Measurements from ENCODE around the gene CCAR1.
A peak's percentile ranks its signal among the peaks of the same experiment; 100 is the strongest.

The CCAR1 gene

DNA sequence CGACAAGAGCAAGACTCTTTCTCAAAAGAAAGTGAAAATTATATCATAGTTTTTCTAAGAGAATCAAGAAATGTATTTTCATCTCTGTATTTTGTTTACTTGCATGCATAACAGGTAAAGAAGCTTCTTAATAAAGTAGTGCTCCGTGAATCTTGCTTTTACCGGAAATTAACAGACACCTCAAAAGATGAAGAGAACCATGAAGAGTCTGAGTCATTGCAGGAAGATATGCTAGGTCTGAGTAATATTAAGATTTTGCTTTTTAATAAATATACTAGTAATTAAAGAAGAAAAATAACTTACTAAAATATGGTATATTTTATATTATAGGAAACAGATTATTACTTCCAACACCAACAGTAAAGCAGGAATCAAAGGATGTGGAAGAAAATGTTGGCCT is 66.8 kb downstream of the CCAR1 start:
- TF ChIP-seq FOXA1 (IDR thresholded peaks at IDR 0.05), result no peak
- no peak for TF ChIP-seq ZNF384 (IDR thresholded peaks at IDR 0.05)
- no peak for TF ChIP-seq NFRKB (IDR thresholded peaks at IDR 0.05)
- TF ChIP-seq, protein P1, sequence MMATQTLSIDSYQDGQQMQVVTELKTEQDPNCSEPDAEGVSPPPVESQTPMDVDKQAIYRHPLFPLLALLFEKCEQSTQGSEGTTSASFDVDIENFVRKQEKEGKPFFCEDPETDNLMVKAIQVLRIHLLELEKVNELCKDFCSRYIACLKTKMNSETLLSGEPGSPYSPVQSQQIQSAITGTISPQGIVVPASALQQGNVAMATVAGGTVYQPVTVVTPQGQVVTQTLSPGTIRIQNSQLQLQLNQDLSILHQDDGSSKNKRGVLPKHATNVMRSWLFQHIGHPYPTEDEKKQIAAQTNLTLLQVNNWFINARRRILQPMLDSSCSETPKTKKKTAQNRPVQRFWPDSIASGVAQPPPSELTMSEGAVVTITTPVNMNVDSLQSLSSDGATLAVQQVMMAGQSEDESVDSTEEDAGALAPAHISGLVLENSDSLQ (IDR thresholded peaks at IDR 0.05), result no peak
- TF ChIP-seq ELF4 (IDR thresholded peaks at IDR 0.05), result no peak
- TF ChIP-seq TARDBP (IDR thresholded peaks at IDR 0.05), result no peak
- no peak for TF ChIP-seq LEF1 (IDR thresholded peaks at IDR 0.05; ENCODE audit: borderline replicate concordance)
- TF ChIP-seq SUZ12 (IDR thresholded peaks at IDR 0.05), result no peak
- no peak for TF ChIP-seq FOXM1 (IDR thresholded peaks at IDR 0.05; ENCODE audit: borderline replicate concordance)
- no peak for TF ChIP-seq SP1 (IDR thresholded peaks at IDR 0.05)
- no peak for TF ChIP-seq FOXK2 (IDR thresholded peaks at IDR 0.05)
- TF ChIP-seq BHLHE40 (IDR thresholded peaks at IDR 0.05; ENCODE audit: borderline replicate concordance), result no peak
- TF ChIP-seq L3MBTL2 (conservative IDR thresholded peaks at IDR 0.05), result no peak
- no peak for TF ChIP-seq ARNT (IDR thresholded peaks at IDR 0.05)
- no peak for TF ChIP-seq HDGF (IDR thresholded peaks at IDR 0.05; ENCODE audit: borderline replicate concordance)
- ChIA-PET CTCF (interaction anchor here (1.1 kb wide), 1 partner anchor 110 kb away, joined by 4 read pairs; no protein-coding TSS in a partner anchor), POLR2A (interaction anchor here (1.2 to 1.3 kb wide), 2 partner anchors 17 to 113 kb away, joined by 3 read pairs; no protein-coding TSS in a partner anchor)
- DNase-seq (ENCODE audit: extremely low spot score), result no peak

GRCh38 chr10:68790476-68790875 is 69.4 kb downstream of the CCAR1 start:
- DNase-seq (ENCODE audit: extremely low spot score), result no peak
- ChIA-PET CTCF (no interaction called here), POLR2A (no interaction called here)
- TF ChIP-seq FOXK2 (IDR thresholded peaks at IDR 0.05) (no peak), TARDBP (IDR thresholded peaks at IDR 0.05) (no peak), SP1 (IDR thresholded peaks at IDR 0.05) (no peak), CTBP1 (IDR thresholded peaks at IDR 0.05; ENCODE audit: borderline replicate concordance) (no peak), LEF1 (IDR thresholded peaks at IDR 0.05; ENCODE audit: borderline replicate concordance) (no peak), L3MBTL2 (conservative IDR thresholded peaks at IDR 0.05) (no peak), ELF4 (IDR thresholded peaks at IDR 0.05) (no peak), BHLHE40 (IDR thresholded peaks at IDR 0.05; ENCODE audit: borderline replicate concordance) (no peak), ARNT (IDR thresholded peaks at IDR 0.05) (no peak), SUZ12 (IDR thresholded peaks at IDR 0.05) (no peak), FOXM1 (IDR thresholded peaks at IDR 0.05; ENCODE audit: borderline replicate concordance) (no peak), FOXA1 (IDR thresholded peaks at IDR 0.05) (no peak), NFRKB (IDR thresholded peaks at IDR 0.05) (no peak), HDGF (IDR thresholded peaks at IDR 0.05; ENCODE audit: borderline replicate concordance) (no peak), ZNF384 (IDR thresholded peaks at IDR 0.05) (no peak)
- TF ChIP-seq, protein P1 (IDR thresholded peaks at IDR 0.05), result no peak

DNA sequence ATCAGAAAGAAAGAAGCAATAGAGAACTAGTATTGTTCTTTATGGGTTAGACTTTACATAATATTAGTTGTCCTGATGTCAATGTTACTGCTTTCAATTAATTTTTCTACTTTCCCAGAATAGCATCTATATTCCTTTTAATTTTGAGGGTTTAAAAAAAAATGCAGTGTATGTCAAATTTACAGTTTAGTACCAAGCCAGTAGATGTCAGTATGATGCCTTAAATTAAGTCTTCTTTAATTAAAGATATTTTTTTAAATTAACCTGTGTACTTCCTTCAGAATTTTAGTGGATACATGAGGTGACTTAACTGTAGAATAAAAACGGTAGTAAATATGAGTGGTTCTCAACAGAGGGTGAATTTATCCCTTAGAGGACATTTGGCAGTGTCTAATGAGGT is 71.1 kb downstream of the CCAR1 start:
- ChIA-PET POLR2A (no interaction called here), CTCF (interaction anchor here (0.7 kb wide), 1 partner anchor 36 kb away, joined by 4 read pairs; no protein-coding TSS in a partner anchor)
- DNase-seq (ENCODE audit: extremely low spot score), result no peak
- TF ChIP-seq ZNF384 (IDR thresholded peaks at IDR 0.05) (0 out of 2 replicates have a peak, but pooled peaks have one; percentile 40), LEF1 (IDR thresholded peaks at IDR 0.05; ENCODE audit: borderline replicate concordance) (no peak)

- POLR2A ChIA-PET, result interaction anchor here (1.1 kb wide), 1 partner anchor 11 kb away, joined by 3 read pairs; no protein-coding TSS in a partner anchor
- no peak for DNase-seq (ENCODE audit: extremely low spot score)
- TF ChIP-seq ARNT (IDR thresholded peaks at IDR 0.05), result no peak
- no peak for TF ChIP-seq ELF4 (IDR thresholded peaks at IDR 0.05)
- no peak for TF ChIP-seq SUZ12 (IDR thresholded peaks at IDR 0.05)
- TF ChIP-seq CTBP1 (IDR thresholded peaks at IDR 0.05; ENCODE audit: borderline replicate concordance), result no peak
- no peak for TF ChIP-seq ZNF384 (IDR thresholded peaks at IDR 0.05)
- no peak for TF ChIP-seq FOXM1 (IDR thresholded peaks at IDR 0.05; ENCODE audit: borderline replicate concordance)
- no peak for TF ChIP-seq NFRKB (IDR thresholded peaks at IDR 0.05)
- no peak for TF ChIP-seq SP1 (IDR thresholded peaks at IDR 0.05)
- no peak for TF ChIP-seq L3MBTL2 (conservative IDR thresholded peaks at IDR 0.05)
- TF ChIP-seq BHLHE40 (IDR thresholded peaks at IDR 0.05; ENCODE audit: borderline replicate concordance), result no peak
- no peak for TF ChIP-seq FOXK2 (IDR thresholded peaks at IDR 0.05)
- TF ChIP-seq, protein P1 (IDR thresholded peaks at IDR 0.05), result no peak
- TF ChIP-seq LEF1 (IDR thresholded peaks at IDR 0.05; ENCODE audit: borderline replicate concordance), result no peak
- TF ChIP-seq TARDBP (IDR thresholded peaks at IDR 0.05), result no peak
- no peak for TF ChIP-seq HDGF (IDR thresholded peaks at IDR 0.05; ENCODE audit: borderline replicate concordance)
- TF ChIP-seq FOXA1 (IDR thresholded peaks at IDR 0.05), result no peak
- CTCF ChIA-PET, result interaction anchor here (0.6 kb wide), 1 partner anchor 101 kb away, joined by 4 read pairs; no protein-coding TSS in a partner anchor
Observed at GRCh38 chr10:68795886-68796532, 75.0 kb downstream of the CCAR1 start.

DNA sequence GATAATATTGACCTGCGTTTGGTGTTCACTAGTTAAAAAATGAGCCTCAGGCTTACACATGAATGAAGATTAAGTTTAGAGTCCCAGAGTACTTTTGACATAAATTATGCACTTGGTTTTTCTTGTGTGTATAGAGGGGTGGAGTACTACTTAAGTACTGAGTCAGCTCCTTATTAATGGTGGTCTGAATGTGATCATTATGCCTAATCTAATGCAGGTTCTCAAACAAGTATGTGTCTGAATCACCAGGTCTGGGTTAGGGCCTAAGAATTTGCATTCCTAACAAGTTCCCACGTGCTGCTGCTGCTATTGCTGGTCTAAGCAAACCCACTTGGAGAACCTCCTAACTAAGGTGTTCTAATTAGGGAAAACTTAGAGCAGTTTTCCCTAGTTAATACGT is 75.6 kb downstream of the CCAR1 start:
- CTCF ChIA-PET, result interaction anchor here (0.6 kb wide), 2 partner anchors 101 to 268 kb away, joined by 3 to 4 read pairs; no protein-coding TSS in a partner anchor
- no peak for DNase-seq (ENCODE audit: extremely low spot score)
- TF ChIP-seq FOXA1 (IDR thresholded peaks at IDR 0.05), result no peak
- TF ChIP-seq FOXK2 (IDR thresholded peaks at IDR 0.05), result no peak
- TF ChIP-seq CTBP1 (IDR thresholded peaks at IDR 0.05; ENCODE audit: borderline replicate concordance), result no peak
- no peak for TF ChIP-seq FOXM1 (IDR thresholded peaks at IDR 0.05; ENCODE audit: borderline replicate concordance)
- TF ChIP-seq SUZ12 (IDR thresholded peaks at IDR 0.05), result no peak
- no peak for TF ChIP-seq ELF4 (IDR thresholded peaks at IDR 0.05)
- TF ChIP-seq ZNF384 (IDR thresholded peaks at IDR 0.05), result no peak
- TF ChIP-seq BHLHE40 (IDR thresholded peaks at IDR 0.05; ENCODE audit: borderline replicate concordance), result no peak
- TF ChIP-seq TARDBP (IDR thresholded peaks at IDR 0.05), result no peak
- no peak for TF ChIP-seq SP1 (IDR thresholded peaks at IDR 0.05)
- TF ChIP-seq L3MBTL2 (conservative IDR thresholded peaks at IDR 0.05), result no peak
- TF ChIP-seq LEF1 (IDR thresholded peaks at IDR 0.05; ENCODE audit: borderline replicate concordance), result no peak
- TF ChIP-seq ARNT (IDR thresholded peaks at IDR 0.05), result no peak
- POLR2A ChIA-PET, result no interaction called here

Data from HEK293T (cell line).